Suppressor macrophage treated with lipopolysaccharide for 1 hour (primary cell): ENCODE data around the gene HOMEZ.
"Not testable (repeated sequence)": the region's sequence is repeated elsewhere in the genome, so short reads cannot be mapped to it uniquely, and the experiment has no call there.

Experiments used
- DNase-seq, 3 donors: peaks; one replicate each; pipeline ENCODE4 v3.0.0-alpha.2; 2020 to 2022

HOMEZ gene, protein sequence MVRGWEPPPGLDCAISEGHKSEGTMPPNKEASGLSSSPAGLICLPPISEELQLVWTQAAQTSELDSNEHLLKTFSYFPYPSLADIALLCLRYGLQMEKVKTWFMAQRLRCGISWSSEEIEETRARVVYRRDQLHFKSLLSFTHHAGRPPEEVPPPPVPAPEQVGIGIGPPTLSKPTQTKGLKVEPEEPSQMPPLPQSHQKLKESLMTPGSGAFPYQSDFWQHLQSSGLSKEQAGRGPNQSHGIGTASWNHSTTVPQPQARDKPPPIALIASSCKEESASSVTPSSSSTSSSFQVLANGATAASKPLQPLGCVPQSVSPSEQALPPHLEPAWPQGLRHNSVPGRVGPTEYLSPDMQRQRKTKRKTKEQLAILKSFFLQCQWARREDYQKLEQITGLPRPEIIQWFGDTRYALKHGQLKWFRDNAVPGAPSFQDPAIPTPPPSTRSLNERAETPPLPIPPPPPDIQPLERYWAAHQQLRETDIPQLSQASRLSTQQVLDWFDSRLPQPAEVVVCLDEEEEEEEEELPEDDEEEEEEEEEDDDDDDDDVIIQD

DNA sequence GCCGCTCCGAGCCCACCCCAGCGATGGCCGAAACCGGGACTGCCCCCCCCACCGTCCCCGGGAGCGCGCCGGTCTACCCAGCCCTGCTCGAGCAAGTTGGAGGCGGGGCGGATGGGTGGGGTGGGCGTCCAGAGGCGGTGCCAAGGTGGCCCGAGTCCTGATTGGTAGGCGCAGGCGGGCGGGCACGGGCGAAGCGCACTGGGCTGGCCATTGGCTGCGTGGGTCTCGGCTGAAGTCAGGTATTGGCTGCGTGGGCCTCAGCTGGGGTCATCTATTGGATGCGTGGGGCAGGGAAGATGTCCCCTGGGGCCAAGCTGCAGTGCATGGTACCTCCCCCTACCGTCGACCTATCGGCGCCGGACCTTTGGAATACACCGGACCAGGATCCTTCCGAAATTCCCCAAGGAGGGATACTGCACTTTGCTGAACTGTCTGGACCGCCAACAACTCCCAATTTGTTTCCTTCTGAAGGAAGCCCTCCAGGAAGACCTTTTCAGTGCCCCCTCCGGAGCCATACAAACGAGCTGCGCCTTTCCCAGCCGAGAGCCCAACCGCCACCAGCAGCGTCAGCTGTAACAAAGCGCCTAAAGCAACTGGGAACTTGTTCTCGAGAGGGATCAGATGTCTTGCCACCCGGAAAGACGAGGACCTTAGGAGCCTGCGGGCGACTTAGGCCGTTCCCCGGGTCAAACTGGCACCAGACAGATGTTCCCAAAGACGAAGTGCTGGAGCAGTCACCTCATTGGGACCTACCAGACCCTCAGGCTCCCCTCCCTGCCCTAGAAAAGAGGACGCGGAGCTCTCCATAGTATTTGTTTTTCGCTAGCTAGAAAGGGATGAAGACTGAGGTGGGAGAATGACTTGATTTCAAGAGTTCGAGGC, at the start of gene HOMEZ:
TSS of gene HOMEZ (minus strand) at position 113 of the 882 bp plus-strand sequence. CDS start 180 bp downstream, outside the sequence.
- DNase-seq, result peak; percentile 98

DNA sequence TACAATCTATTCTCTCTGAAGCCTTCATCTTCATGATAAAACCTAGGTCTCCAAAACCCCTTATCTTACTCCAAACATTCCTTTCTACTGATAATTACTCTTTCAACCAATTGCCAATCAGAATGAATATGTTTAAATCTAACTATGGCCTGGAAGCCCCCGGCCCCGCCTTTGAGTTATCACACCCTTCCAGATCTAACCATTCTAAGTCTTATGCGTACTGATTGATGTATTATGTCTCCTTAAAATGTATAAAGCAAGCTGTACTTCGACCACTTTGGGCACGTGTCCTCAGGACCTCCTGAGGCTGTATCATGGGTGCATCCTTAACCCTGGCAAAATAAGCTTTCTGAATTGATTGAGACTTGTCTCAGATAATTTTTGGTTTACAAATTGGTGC, 49.7 kb upstream of the HOMEZ start:
- no peak for DNase-seq

DNA sequence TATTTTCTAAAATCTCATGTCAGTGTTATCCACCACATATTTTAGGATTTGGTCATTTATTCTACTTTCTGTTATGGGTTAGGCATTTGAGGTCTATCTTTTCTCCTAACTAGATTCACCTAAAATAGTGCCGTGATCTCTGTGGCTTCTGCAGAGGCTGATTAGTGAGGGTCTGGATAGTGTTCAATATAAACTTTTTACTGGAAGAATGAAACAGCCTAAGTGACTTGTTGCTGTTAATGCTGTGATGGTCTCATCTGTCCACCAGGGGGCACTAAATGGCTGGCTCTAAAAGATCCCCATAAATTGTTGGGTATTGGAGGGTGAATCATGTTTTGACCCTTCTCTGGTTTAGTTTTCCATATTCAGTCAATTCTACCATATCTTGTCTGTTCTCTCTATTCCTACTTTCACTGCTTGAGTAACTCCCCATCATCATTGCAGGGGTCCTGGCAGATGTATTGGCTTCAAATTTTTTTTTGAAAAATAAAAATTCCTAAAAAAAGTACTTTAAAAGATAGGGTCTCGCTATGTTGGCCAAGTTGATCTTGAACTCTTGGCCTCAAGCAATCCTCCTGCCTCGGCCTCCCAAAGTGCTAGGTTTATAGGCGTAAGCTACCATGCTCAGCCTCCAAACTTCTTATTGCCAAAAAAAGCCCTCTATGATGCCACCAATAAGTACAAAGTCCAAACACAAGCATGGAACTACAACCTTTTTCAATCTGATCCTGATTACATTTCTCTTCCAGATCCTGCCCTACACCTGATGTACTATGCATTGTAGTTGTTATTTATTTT, 42.2 kb upstream of the HOMEZ start:
- DNase-seq, result peak; percentile 84 to 87 (median 85)

DNA sequence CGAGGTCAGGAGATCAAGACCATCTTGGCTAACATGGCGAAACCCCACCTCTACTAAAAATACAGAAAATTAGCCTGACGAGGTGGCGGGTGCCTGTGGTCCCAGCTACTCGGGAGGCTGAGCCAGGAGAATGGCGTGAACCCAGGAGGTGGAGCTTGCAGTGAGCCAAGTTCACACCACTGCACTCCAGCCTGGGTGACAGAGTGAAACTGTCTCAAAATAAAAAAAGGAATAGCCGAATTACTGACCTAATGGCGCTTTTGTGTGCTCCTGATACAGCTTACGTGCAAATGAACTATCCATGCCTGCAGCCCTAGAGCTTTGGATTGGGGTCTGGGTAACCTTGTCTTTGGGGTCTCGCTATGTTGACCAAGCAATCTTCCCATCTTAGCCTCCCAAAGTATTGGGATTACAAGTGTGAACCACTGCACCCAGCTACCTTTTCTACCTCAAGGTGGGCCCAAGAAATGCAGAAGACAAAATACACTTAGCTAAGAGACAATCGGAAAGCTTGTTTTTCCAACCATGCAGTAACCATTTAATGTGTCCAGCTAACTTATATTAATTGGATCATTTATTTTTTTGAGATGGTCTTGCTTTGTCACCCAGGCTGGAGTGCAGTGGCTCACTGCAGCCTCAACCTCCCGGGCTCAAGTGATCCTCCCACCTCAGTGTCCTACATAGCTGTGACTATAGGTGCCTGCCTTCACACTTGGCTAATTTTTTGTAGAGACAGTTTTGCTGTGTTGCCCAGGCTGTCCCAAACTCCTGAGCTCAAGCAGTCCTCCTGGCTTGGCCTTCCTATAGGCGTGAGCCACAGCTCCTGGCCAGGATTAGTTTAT, 40.8 kb upstream of the HOMEZ start:
- no peak for DNase-seq

DNA sequence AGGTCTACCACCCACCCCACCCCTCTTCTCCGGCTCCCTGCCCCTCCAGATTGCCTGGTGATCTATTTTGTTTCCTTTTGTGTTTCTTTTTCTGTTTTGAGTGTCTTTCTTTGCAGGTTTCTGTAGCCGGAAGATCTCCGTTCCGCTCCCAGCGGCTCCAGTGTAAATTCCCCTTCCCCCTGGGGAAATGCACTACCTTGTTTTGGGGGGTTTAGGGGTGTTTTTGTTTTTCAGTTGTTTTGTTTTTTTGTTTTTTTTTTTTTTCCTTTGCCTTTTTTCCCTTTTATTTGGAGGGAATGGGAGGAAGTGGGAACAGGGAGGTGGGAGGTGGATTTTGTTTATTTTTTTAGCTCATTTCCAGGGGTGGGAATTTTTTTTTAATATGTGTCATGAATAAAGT, 39.8 kb upstream of the HOMEZ start:
- DNase-seq, result not testable (repeated sequence)

DNA sequence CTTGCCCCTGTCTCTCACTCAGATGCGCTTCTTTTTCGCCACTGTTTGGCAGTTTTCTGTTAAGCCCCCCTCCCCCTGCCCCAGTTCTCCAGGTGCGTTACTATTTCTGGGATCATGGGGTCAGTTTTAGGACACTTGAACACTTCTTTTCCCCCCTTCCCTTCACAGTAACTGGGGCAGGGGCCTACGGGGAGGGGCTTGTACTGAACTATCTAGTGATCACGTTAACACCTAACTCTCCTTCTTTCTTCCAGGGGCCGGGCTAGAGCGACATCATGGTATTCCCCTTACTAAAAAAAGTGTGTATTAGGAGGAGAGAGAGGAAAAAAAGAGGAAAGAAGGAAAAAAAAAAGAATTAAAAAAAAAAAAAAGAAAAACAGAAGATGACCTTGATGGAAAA, 39.1 kb upstream of the HOMEZ start:
- no peak for DNase-seq

DNA sequence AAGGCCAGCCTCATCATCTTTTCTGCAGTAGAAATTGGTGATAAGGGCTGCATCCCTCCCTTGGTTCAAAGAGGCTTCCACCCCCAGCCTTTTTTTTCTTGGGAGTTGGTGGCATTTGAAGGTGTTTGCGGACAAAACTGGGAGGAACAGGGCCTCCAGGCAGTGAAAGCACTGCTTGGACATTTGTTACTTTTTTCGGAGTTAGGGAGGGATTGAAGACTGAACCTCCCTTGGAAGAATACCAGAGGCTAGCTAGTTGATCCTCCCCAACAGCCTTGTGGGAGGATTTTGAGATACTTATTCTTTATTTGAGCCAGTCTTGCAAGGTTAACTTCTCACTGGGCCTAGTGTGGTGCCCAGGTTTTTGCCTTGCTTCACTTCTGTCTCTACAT, 38.5 kb upstream of the HOMEZ start:
- DNase-seq, result no peak

DNA sequence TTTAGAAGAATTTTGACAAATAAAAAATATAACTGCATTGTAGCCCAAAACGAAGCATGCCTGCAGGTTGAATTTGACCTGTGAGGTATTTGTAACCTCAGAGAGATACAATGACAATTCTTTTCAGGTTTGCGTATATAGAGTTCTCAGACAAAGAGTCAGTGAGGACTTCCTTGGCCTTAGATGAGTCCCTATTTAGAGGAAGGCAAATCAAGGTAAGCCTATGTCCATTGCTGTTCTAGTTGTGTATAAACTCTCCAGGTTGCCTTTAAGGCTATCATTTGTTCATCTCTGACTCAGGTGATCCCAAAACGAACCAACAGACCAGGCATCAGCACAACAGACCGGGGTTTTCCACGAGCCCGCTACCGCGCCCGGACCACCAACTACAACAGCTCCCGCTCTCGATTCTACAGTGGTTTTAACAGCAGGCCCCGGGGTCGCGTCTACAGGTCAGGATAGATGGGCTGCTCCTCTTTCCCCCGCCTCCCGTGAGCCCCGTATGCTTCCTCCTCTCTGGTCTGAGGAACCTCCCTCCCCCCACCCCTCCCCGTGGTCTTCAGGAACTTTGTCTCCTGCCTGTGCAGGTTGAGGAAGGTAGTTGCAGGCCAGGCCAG, 38.0 kb upstream of the HOMEZ start:
- no peak for DNase-seq

DNA sequence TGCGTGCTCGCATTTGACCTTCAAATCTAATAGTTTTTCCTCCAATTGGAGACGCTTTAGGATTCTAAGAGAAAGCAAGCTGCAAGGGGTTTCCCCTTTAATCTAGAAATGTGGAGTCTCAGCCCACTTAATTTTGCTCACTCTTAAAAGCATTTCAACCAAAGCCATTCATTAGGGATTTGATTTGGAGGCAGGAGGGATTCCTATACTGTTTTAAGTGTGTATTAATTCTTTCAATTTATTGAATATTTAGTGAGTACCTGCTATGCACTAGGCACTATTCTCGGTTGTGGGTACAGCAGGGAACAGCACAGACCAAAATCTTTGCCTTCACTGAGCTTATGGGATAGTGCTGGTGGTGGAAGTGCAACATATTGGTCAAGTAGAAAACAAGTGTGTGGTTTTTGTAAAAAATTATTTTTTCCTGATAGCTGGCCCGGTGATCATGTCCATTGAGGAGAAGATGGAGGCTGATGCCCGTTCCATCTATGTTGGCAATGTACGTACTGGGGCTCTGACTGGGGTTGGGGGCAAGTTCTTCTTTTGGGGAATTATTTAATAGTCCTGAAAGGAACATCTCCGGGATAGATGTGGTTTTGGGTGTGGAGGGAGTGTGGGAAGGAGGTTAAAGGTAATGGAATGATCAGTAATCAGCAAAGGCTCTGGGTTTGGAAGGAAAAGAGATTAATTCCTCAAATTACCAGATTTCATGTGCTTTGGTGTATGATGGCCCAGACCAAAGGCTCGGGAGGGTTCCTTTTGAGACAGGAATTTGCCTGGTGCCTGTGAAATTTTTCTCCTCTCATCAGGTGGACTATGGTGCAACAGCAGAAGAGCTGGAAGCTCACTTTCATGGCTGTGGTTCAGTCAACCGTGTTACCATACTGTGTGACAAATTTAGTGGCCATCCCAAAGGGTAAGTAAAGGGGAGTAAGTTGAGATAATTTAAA, 36.9 kb upstream of the HOMEZ start:
- no peak for DNase-seq

GRCh38 chr14:23321572-23322547, 35.9 kb upstream of the HOMEZ start:
- DNase-seq, result peak; percentile 28 to 67 (median 44)

- DNase-seq, result peak; percentile 99 to 100 (median 99)
Measured at GRCh38 chr14:23320584-23321571, 34.9 kb upstream of the HOMEZ start, which contains the start of gene PABPN1. PABPN1 (plus strand) TSS chr14:23321457; CDS start chr14:23321470, 13 bp downstream.

GRCh38 chr14:23319746-23320583, 34.0 kb upstream of the HOMEZ start:
- DNase-seq, result no peak

- no peak for DNase-seq
Measured at GRCh38 chr14:23316300-23316699, 30.4 kb upstream of the HOMEZ start.

- DNase-seq, result peak in 1 of 3 donors; percentile 1
Measured at GRCh38 chr14:23310546-23310945, 24.6 kb upstream of the HOMEZ start.

GRCh38 chr14:23308721-23309445, 23.0 kb upstream of the HOMEZ start:
- DNase-seq, result peak in 1 of 3 donors; percentile 9
